Left lung (tissue), 10 donors: ENCODE data around the gene FAM98C. TPM values are rescaled to one million over a fixed set of nuclear protein-coding genes. Genes with fewer than 3 reads are reported as not detected.
A peak's percentile ranks its signal among the peaks of the same experiment; 100 is the strongest.

ENCODE experiments used
- ATAC-seq: fragments of 200-7000 bp; cut with Tn5 transposase; one replicate; pipeline ENCODE4 v1.9.1; 2020; ENCODE audit warnings: moderate library complexity
- DNase-seq, 4 donors: peaks; one replicate each; pipeline ENCODE4 v3.0.0-alpha.2; 2013 to 2020
- H3K27ac ChIP-seq, 2 donors: fragments of 200-600 bp; sonication (generic) in 1 of 2; one replicate each; pipeline versions ENCODE4 v1.5.0 to v1.8.0; 2020 to 2021
- H3K27me3 ChIP-seq, 2 donors: fragments of 200-600 bp; sonication (generic) in 1 of 2; one replicate each; pipeline versions ENCODE4 v1.5.0 to v1.8.0; 2020 to 2021
- H3K36me3 ChIP-seq, 2 donors: fragments of 200-600 bp; sonication (generic) in 1 of 2; one replicate each; pipeline versions ENCODE4 v1.5.0 to v1.8.0; 2020 to 2021
- H3K4me1 ChIP-seq, 2 donors: fragments of 200-600 bp; one replicate each; pipeline ENCODE4 v1.8.0; 2021
- H3K4me3 ChIP-seq, 2 donors: fragments of 200-600 bp; sonication (generic) in 1 of 2; one replicate each; pipeline versions ENCODE4 v1.5.0 to v1.8.0; 2020 to 2021; ENCODE audit warnings: mild to moderate bottlenecking in 1 of 2
- H3K9me3 ChIP-seq, 2 donors: fragments of 200-600 bp; sonication (generic) in 1 of 2; one replicate each; pipeline versions ENCODE4 v1.5.0 to v1.8.0; 2020 to 2021
- CTCF ChIP-seq, 2 donors: fragments of 200-600 bp; sonication (generic) in 1 of 2; IDR thresholded peaks; one replicate each; pipeline versions ENCODE4 v1.5.0 to v1.8.0; 2021; ENCODE audit warnings: antibody characterized with exemption in 2 of 2
- intact Hi-C, 2 donors: fragments of 100-400 bp; cut with DNase I; formaldehyde crosslinking; loops; one replicate each; pipeline versions ENCODE4 v1.11.2 to v1.14.2; 2022
- polyA plus RNA-seq, 6 donors: library from polyadenylated mRNA; unstranded; fragments of 120-200 nt; gene quantifications; one replicate each; pipeline ENCODE4 v1.2.1, GENCODE V29; 2013; ENCODE audit not compliant: insufficient read length in 6 of 6
- total RNA-seq, 2 donors: library from RNA; stranded (reverse); fragmentation: NEBNext Ultra II Directional; extraction: Animal tissue kit (Norgen Biotek cat#: 25700); gene quantifications; one replicate each; pipeline ENCODE4 v1.2.1, GENCODE V29; 2021
- donor health status: DM: no; HTN: yes; CAD: no.
- donor health status: DM: no; HTN: no; CAD: no.

The FAM98C gene
- total and polyA plus RNA-seq, 8 donors, result 13.3 to 21.2 (median 18.0) TPM

GRCh38 chr19:38359242-38360021, 43.5 kb upstream of the FAM98C start:
- peaks cover 5 to 22% of the 10 kb centered on the region in 2 donors for H3K4me1 ChIP-seq
- H3K4me3 ChIP-seq, result no peak overlapping the region
- no peak overlapping the region for H3K27ac ChIP-seq
- DNase-seq, result no peak
- ATAC-seq, result no peak
- no peaks in the 10 kb centered on the region for H3K9me3 ChIP-seq
- H3K36me3 ChIP-seq, result no peaks in the 10 kb centered on the region
- H3K27me3 ChIP-seq, result peaks cover 4 to 76% of the 10 kb centered on the region in 2 donors
- no peak for TF ChIP-seq CTCF (IDR thresholded peaks at IDR 0.05)
- intact Hi-C loops, result no loop called here

- H3K36me3 ChIP-seq, result no peaks in the 10 kb centered on the region
- ATAC-seq (no peak), DNase-seq (no peak)
- peaks cover 4 to 67% of the 10 kb centered on the region in 2 donors for H3K27me3 ChIP-seq
- intact Hi-C loops, result no loop called here
- no peaks in the 10 kb centered on the region for H3K9me3 ChIP-seq
- peaks cover 5 to 22% of the 10 kb centered on the region in 2 donors for H3K4me1 ChIP-seq
- no peak overlapping the region for H3K4me3 ChIP-seq
- H3K27ac ChIP-seq, result no peak overlapping the region
- TF ChIP-seq CTCF (IDR thresholded peaks at IDR 0.05), result no peak
These were observed 42.5 kb upstream of the FAM98C start for GRCh38 chr19:38360351-38360750.

GRCh38 chr19:38360839-38361631, 41.9 kb upstream of the FAM98C start:
- H3K4me1 ChIP-seq, result peaks cover 5 to 22% of the 10 kb centered on the region in 2 donors
- H3K4me3 ChIP-seq, result peak overlapping the region; percentile 54 to 66
- no peaks in the 10 kb centered on the region for H3K9me3 ChIP-seq
- no peak overlapping the region for H3K27ac ChIP-seq
- DNase-seq, result no peak
- peaks cover 4 to 60% of the 10 kb centered on the region in 2 donors for H3K27me3 ChIP-seq
- intact Hi-C loops, result no loop called here
- no peak for ATAC-seq
- TF ChIP-seq CTCF (IDR thresholded peaks at IDR 0.05), result no peak
- H3K36me3 ChIP-seq, result no peaks in the 10 kb centered on the region

- Histone ChIP-seq H3K4me1 (peaks cover 5 to 22% of the 10 kb centered on the region in 2 donors), H3K9me3 (no peaks in the 10 kb centered on the region), H3K27ac (no peak overlapping the region), H3K36me3 (no peaks in the 10 kb centered on the region), H3K27me3 (peaks cover 4 to 54% of the 10 kb centered on the region in 2 donors), H3K4me3 (peak overlapping the region; percentile 54 to 66)
- no peak for TF ChIP-seq CTCF (IDR thresholded peaks at IDR 0.05)
- DNase-seq (peak; percentile 66 to 91 (median 84)), ATAC-seq (peak; percentile 94)
- intact Hi-C loops, result no loop called here
These were observed 41.2 kb upstream of the FAM98C start for GRCh38 chr19:38361633-38362075.
